NCI-H146 (cell line): Measurements from ENCODE around the gene USP49.

Experiments used
- DNase-seq: peaks from one replicate; lab custom pipeline; 2025; lab: John Stamatoyannopoulos, UW

Gene USP49

DNA sequence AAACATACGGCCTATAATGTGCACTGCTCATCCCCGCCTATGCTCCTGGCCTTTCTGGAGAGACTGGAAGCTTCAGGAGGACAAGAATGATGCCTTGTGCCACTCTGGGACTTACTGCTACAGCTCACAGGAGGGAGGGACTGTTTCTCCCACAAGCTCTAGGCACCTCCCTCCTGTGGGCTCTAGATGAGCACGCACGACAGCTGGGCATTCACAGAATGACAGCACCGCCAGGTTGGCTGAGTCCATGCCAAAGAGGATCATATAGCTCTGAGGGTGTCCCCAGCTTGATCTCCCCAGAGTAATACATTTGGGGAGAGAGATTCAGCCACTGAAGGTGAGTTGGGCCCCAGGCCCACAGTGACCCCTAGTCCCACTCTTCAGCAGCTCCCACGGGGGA lies 137.9 kb downstream of the USP49 start:
- DNase-seq: no peak

DNA sequence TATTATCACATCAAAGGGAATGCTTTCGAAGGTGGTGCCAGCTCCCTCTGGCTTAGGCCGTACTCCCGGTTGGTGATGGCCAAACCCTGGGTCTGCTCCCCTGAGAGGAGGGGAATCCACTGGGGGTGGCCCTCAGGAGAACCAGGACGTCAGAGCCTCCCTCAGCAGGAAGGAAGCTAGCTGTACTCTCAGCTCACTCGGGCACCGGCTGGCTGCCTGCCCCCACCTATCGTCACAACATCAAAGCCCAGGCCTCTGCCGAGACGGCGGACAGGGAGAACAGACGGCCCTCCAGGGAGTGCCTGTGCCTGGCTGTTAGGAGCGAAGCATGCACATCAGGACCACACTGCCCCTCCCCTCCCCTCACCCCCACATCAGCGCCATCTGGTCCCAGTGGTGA lies 138.8 kb downstream of the USP49 start:
- no peak for DNase-seq

DNA sequence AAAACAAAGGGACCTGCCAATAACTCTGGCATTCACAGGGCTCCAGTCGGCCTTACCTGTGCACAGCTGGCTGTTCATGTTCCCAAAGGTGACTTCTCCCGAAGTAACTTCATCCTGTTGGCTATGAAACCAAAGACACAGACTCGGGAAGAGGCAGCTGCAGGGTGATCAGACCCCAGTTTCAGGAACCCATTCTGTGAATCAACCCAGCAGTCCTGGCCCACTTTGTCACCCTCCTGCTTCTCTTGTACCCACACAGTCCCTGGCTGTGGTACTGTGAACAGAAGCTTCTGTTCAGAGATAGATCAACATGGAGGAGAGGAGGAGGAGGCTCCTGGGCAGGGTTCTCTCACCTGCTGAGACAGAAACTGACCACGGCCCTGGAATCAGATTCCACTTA lies 139.3 kb downstream of the USP49 start:
- no peak for DNase-seq

GRCh38 chr6:41750374-41750773 lies 144.8 kb downstream of the USP49 start:
- no peak for DNase-seq

GRCh38 chr6:41748542-41748941 lies 146.6 kb downstream of the USP49 start:
- no peak for DNase-seq

DNA sequence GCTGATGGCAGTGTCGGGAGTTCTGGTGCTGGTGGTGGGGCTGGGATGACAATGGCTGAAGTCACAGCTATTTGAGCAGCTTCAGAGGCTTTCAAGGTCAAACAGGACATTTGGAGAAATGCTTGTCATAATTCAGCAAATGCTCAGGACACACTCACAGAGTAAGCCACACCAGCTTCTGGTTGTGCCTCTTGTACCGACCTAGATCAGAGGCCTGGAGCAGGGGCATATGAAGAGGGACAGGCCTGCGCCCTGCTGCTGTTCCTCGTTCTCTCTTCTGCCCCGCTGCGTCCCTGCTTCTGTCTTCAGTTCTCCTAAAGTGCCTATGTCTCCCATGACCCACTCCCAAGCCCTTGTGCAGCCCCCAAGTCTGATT lies 147.1 kb downstream of the USP49 start:
- DNase-seq: no peak

DNA sequence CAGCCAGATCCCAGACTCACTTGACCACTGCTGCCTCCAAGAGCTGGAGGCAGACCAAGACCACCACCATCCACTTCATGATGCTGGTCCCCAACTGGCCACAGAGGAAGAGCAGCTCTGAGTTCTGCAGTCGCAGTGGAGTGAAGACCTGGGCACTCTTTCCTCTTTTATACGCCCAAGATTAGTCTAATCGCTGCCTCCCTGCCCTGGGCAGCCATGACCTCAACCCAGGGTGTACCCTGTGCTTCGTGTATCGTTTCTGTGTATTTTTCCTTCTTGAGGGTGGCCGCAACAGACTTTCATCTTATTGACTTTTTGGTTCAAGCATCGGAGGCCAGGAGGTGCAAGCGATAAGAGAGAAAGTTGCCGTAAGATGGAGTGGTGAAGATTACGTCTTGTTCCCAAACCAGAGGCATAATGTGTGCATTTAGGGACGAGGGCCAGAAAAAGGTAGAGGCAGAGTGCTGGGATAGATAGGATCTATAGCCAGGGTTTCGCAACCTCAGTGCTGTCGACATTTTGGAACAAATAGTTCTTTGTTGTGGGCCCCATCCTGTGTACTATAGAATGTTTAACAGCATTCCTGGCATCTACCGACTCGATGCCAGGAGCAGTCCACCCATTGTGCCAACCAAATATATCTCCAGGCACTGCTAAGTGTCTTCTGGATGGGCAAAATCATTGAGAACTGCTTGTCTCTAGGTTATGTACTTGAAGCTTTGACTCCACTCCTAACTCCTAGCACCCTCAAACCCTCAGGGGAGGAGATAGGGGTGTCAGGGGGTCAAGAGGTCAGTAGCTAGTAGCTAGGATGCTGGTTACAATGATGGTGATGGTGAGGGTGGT lies 147.7 kb downstream of the USP49 start, which contains the start of gene PGC:
PGC (minus strand) TSS at position 142 of the 846 bp plus-strand sequence; CDS start at position 79, 63 bp downstream.
- DNase-seq: no peak

DNA sequence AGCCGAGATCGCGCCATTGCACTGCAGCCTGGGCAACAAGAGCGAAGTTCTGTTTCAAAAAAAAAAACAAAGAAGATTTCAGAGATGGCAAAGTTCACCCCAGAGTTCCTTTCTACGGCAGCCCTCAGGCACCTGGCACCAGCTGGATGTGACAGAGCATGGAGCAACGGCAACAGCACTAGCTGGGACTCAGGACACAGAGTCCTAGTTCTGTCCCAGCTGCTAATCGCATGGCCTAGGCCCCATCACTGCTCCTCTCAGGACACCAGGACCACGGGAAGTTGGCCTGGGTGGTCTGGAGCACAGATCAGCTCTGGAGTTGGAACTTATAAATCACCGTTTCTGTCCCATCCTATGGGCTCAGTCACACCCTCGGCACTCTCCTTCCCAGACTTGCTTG lies 149.1 kb downstream of the USP49 start:
- no peak for DNase-seq

- DNase-seq: no peak
Observed at GRCh38 chr6:41744236-41744787, 150.9 kb downstream of the USP49 start.

- DNase-seq: no peak
Observed at GRCh38 chr6:41743406-41744235, 151.6 kb downstream of the USP49 start.

GRCh38 chr6:41741625-41742490 lies 153.3 kb downstream of the USP49 start:
- no peak for DNase-seq

DNA sequence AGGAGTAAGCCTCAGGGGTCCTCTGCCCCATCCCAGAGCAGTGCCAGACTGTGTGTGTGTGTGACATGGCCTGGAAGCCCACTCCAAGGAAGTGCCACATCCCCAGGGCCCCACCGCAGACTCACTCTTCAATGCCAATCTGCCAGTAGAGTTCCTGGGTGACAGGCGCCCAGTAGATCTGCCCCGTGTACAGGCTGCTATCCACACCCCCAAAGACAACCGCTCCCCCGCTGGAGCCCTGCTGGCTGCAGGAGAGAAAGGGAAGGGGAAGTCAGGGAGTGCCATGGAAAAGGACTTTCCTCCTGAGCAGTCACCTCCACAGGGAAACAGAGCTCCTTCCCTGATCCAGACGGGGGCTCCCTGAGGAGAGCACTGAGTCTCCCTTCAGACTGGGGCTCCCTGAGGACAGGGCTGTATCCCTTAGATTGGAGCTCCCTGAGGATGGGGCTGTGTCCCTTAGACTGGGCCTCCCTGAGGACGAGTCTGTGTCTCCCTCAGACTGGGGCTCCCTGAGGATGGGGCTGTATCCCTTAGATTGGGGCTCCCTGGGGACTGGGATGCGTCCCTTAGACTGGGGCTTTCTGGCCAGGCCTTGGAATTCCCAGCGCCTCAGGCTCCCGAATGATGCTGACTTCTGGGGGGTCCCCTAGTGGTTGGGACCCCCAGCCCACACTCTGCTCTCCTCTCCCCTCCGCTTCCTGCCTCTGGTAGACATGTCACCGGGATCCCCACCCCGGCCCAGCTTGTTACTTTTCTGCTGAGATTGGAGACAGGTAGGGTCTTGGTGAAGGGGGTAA lies 154.6 kb downstream of the USP49 start:
- DNase-seq: no peak
